ENCODE measurements around the gene DARS1. TPM values are rescaled to one million over a fixed set of nuclear protein-coding genes. Genes with fewer than 3 reads are reported as not detected.

Gene DARS1
- total RNA-seq, 4 donors from 2014 or later, result 43.7 to 56.7 (median 50.3) TPM

DNA sequence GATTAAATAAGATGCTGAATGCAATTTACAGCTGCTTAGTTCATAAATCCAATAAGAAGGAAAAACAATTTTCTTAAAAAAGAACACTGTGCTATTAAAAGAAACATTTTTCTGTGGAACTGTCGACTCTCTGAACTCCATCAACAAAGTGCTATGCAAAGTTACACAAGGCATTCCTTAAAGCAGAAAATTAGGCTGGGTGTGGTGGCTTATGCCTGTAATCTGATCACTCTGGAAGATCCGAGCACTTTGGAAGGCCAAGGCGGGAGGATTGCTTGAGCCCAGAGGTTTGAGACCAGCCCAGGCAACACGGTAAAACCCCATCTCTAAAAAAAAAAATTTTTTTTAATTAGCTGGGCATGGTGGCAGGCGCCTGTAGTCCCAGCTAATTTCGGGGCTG is 122.2 kb downstream of the DARS1 start:
- no peaks in the 10 kb centered on the region for H3K9me3 ChIP-seq
- no peaks in the 10 kb centered on the region for H3K27me3 ChIP-seq
- H3K27ac ChIP-seq, result no peak overlapping the region
- H3K4me1 ChIP-seq, result no peaks in the 10 kb centered on the region
- WGBS, 2 donors, result 69 to 76% methylated on average over 6 of the region's 6 CpGs
- TF ChIP-seq, protein P1, sequence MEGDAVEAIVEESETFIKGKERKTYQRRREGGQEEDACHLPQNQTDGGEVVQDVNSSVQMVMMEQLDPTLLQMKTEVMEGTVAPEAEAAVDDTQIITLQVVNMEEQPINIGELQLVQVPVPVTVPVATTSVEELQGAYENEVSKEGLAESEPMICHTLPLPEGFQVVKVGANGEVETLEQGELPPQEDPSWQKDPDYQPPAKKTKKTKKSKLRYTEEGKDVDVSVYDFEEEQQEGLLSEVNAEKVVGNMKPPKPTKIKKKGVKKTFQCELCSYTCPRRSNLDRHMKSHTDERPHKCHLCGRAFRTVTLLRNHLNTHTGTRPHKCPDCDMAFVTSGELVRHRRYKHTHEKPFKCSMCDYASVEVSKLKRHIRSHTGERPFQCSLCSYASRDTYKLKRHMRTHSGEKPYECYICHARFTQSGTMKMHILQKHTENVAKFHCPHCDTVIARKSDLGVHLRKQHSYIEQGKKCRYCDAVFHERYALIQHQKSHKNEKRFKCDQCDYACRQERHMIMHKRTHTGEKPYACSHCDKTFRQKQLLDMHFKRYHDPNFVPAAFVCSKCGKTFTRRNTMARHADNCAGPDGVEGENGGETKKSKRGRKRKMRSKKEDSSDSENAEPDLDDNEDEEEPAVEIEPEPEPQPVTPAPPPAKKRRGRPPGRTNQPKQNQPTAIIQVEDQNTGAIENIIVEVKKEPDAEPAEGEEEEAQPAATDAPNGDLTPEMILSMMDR (IDR thresholded peaks at IDR 0.05), result no peak
- TF ChIP-seq EP300 (IDR thresholded peaks at IDR 0.05) (no peak), POLR2A (IDR thresholded peaks at IDR 0.05) (no peak)
- H3K36me3 ChIP-seq, result peaks cover 0 to 97% (median 12%) of the 10 kb centered on the region in 3 donors
- no peak overlapping the region for H3K4me3 ChIP-seq
- no peak for DNase-seq (ENCODE audit: low spot score in 2 of 2)

DNA sequence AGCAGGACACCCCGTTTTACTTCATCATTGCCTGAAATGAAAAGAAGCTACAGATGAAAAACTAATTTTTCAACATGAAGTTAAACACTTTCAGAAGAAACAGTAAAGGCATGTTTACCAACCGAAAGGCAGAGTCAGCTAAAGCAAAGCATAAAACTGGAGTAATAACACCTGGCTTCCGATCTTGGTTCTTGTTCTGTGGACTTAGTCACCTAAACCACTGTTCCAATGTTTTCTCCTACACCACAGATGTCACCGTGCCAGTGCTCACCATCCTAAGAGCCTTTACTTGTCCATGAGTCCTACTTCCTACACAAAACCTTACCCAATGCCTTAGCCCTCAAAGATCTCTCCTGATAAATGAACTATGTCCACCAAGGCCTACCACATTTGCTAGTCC is 122.7 kb downstream of the DARS1 start:
- Histone ChIP-seq H3K27me3 (no peaks in the 10 kb centered on the region), H3K4me1 (no peaks in the 10 kb centered on the region), H3K9me3 (no peaks in the 10 kb centered on the region), H3K27ac (no peak overlapping the region), H3K36me3 (peaks cover 0 to 97% (median 12%) of the 10 kb centered on the region in 3 donors), H3K4me3 (no peak overlapping the region)
- no peak for TF ChIP-seq POLR2A (IDR thresholded peaks at IDR 0.05)
- TF ChIP-seq EP300 (IDR thresholded peaks at IDR 0.05), result no peak
- TF ChIP-seq, protein P1 (IDR thresholded peaks at IDR 0.05), result no peak
- DNase-seq (ENCODE audit: low spot score in 2 of 2), result no peak
- WGBS, 2 donors, result 75 to 81% methylated on average over 4 of the region's 4 CpGs

Other genes with a start within 250 kb of the DARS1 start
- gene UBXN4, start 243.8 kb downstream of the DARS1 start, total RNA-seq, result 10 to 100 TPM; 57.6 to 72.0 (median 63.3) TPM
- under 1 TPM in 1 of 4 donors, not detected in 3; under 0.01 TPM for gene LCT, start 148.4 kb downstream of the DARS1 start, total RNA-seq
- gene MCM6, start 109.2 kb downstream of the DARS1 start, total RNA-seq, result 10 to 100 TPM; 14.1 to 17.8 (median 15.7) TPM
- gene CXCR4, start 132.5 kb upstream of the DARS1 start, total RNA-seq, result 10 to 100 TPM; 21.3 to 38.5 (median 31.9) TPM

Measured in tibial nerve (tissue), 4 donors.